Epithelial cell of esophagus (primary cell): ENCODE data around the gene STK16.
"Not testable (repeated sequence)": the region's sequence is repeated elsewhere in the genome, so short reads cannot be mapped to it uniquely, and the experiment has no call there.

Experiments
- DNase-seq: peaks from one replicate; pipeline ENCODE4 v3.0.0; 2010; ENCODE audit warnings: low read depth
- H3K4me3 ChIP-seq: 2 replicates; pipeline ENCODE4 v1.5.1; 2011; ENCODE audit warnings: mild to moderate bottlenecking, low read length, control low read depth
- CTCF ChIP-seq: IDR thresholded peaks from 2 replicates; pipeline ENCODE4 v1.5.1; 2011; ENCODE audit warnings: low read depth, mild to moderate bottlenecking, low read length, control low read depth, inconsistent platforms; ENCODE audit not compliant: insufficient read depth; ENCODE audit errors: missing control alignments

Gene STK16

GRCh38 chr2:219285373-219285735 is 40.1 kb downstream of the STK16 start:
- DNase-seq = no peak
- no peak overlapping the region for H3K4me3 ChIP-seq
- TF ChIP-seq CTCF = no peak

- H3K4me3 ChIP-seq = no peak overlapping the region
- peak; percentile 83 for DNase-seq
These were observed 40.7 kb downstream of the STK16 start for GRCh38 chr2:219285894-219286425.

GRCh38 chr2:219286436-219287115 is 41.3 kb downstream of the STK16 start:
- no peak overlapping the region for H3K4me3 ChIP-seq
- DNase-seq = peak; percentile 82
- TF ChIP-seq CTCF = peak; percentile 2

More at GRCh38 chr2:219285894-219286425, 40.7 kb downstream of the STK16 start:
- TF ChIP-seq CTCF = no peak

- not testable (repeated sequence) for DNase-seq, H3K4me3 ChIP-seq
These were observed 41.8 kb downstream of the STK16 start for GRCh38 chr2:219287116-219287440.

- no peak overlapping the region for H3K4me3 ChIP-seq
- DNase-seq = no peak
- TF ChIP-seq CTCF = no peak
These were observed 42.4 kb downstream of the STK16 start for GRCh38 chr2:219287580-219288265.

GRCh38 chr2:219289195-219289536 is 43.9 kb downstream of the STK16 start:
- no peak for DNase-seq
- TF ChIP-seq CTCF = no peak
- no peak overlapping the region for H3K4me3 ChIP-seq

- DNase-seq = peak; percentile 82
- no peak for TF ChIP-seq CTCF
- H3K4me3 ChIP-seq = no peak overlapping the region
These were observed 44.5 kb downstream of the STK16 start for GRCh38 chr2:219289537-219290361.
